Left lung (tissue), 14 donors: ENCODE data around the gene LHX5. TPM values are rescaled to one million over a fixed set of nuclear protein-coding genes. Genes with fewer than 3 reads are reported as not detected.

Experiments used
- ATAC-seq: fragments of 200-7000 bp; cut with Tn5 transposase; one replicate; pipeline ENCODE4 v1.9.1; 2020; ENCODE audit warnings: moderate library complexity
- DNase-seq, 4 donors: peaks; one replicate each; pipeline ENCODE4 v3.0.0-alpha.2; 2013 to 2020
- H3K27ac ChIP-seq, 2 donors: fragments of 200-600 bp; sonication (generic) in 1 of 2; one replicate each; pipeline versions ENCODE4 v1.5.0 to v1.8.0; 2020 to 2021
- H3K27me3 ChIP-seq, 2 donors: fragments of 200-600 bp; sonication (generic) in 1 of 2; one replicate each; pipeline versions ENCODE4 v1.5.0 to v1.8.0; 2020 to 2021
- H3K36me3 ChIP-seq, 2 donors: fragments of 200-600 bp; sonication (generic) in 1 of 2; one replicate each; pipeline versions ENCODE4 v1.5.0 to v1.8.0; 2020 to 2021
- H3K4me1 ChIP-seq, 2 donors: fragments of 200-600 bp; one replicate each; pipeline ENCODE4 v1.8.0; 2021
- H3K4me3 ChIP-seq, 2 donors: fragments of 200-600 bp; sonication (generic) in 1 of 2; one replicate each; pipeline versions ENCODE4 v1.5.0 to v1.8.0; 2020 to 2021; ENCODE audit warnings: mild to moderate bottlenecking in 1 of 2
- H3K9me3 ChIP-seq, 2 donors: fragments of 200-600 bp; sonication (generic) in 1 of 2; one replicate each; pipeline versions ENCODE4 v1.5.0 to v1.8.0; 2020 to 2021
- CTCF ChIP-seq, 2 donors: fragments of 200-600 bp; sonication (generic) in 1 of 2; IDR thresholded peaks; one replicate each; pipeline versions ENCODE4 v1.5.0 to v1.8.0; 2021; ENCODE audit warnings: antibody characterized with exemption in 2 of 2
- intact Hi-C, 2 donors: fragments of 100-400 bp; cut with DNase I; formaldehyde crosslinking; loops; one replicate each; pipeline versions ENCODE4 v1.11.2 to v1.14.2; 2022
- long read RNA-seq, 12 donors: library from polyadenylated mRNA in 2 of 12; unstranded in 2 of 12; transcript quantifications; one replicate each; pipeline ENCODE4 v2.0.0 and lab custom pipeline, GENCODE V29; 2019 to 2026
- polyA plus RNA-seq, 6 donors: library from polyadenylated mRNA; unstranded; fragments of 120-200 nt; gene quantifications; one replicate each; pipeline ENCODE4 v1.2.1, GENCODE V29; 2013; ENCODE audit not compliant: insufficient read length in 6 of 6
- total RNA-seq, 2 donors: library from RNA; stranded (reverse); fragmentation: NEBNext Ultra II Directional; extraction: Animal tissue kit (Norgen Biotek cat#: 25700); gene quantifications; one replicate each; pipeline ENCODE4 v1.2.1, GENCODE V29; 2021
- donor health status: DM: no; HTN: yes; CAD: no.
- donor health status: DM: no; HTN: no; CAD: no.

Gene LHX5
- not detected for total RNA-seq
- polyA plus RNA-seq, result not detected
- long read RNA-seq, donor 1, result 0 reads
- long read RNA-seq, donor 2, result 0 reads
- long read RNA-seq, donor 3, result 0 reads
- long read RNA-seq, donor 4, result 0 reads
- long read RNA-seq, donor 5, result 0 reads
- long read RNA-seq, donor 6, result 0 reads
- long read RNA-seq, donor 7, result 0 reads
- long read RNA-seq, donor 8, result 0 reads
- long read RNA-seq, donor 9, result 0 reads
- long read RNA-seq, donor 10, result 0 reads
- long read RNA-seq, donor 11, transcript LHX5-201 (5 exons, 2,939 nt), result major isoform, 6 of 6 reads
- long read RNA-seq, donor 11, partial matches to known transcripts, result 0 of 6 reads
- long read RNA-seq, donor 11, other reads (novel, unspliced or antisense), result 0 of 6 reads
- long read RNA-seq, donor 12, result 0 reads

- TF ChIP-seq CTCF (IDR thresholded peaks at IDR 0.05), result no peak
- Histone ChIP-seq H3K4me1 (peaks cover 0 to 12% of the 10 kb centered on the region in 2 donors), H3K36me3 (no peaks in the 10 kb centered on the region), H3K4me3 (no peak within 1 kb of the TSS), H3K9me3 (no peaks in the 10 kb centered on the region), H3K27ac (no peak within 1 kb of the TSS), H3K27me3 (peaks cover 99 to 100% of the 10 kb centered on the region in 2 donors)
- intact Hi-C loops, result no loop called here
- DNase-seq (no peak), ATAC-seq (no peak)
These were observed at the start of gene LHX5 for GRCh38 chr12:113471619-113472171. TSS of gene LHX5 (minus strand) at chr12:113471871. CDS start at chr12:113471498, 373 bp downstream.

GRCh38 chr12:113519464-113520307 lies 48.0 kb upstream of the LHX5 start:
- Histone ChIP-seq H3K9me3 (no peaks in the 10 kb centered on the region), H3K4me1 (no peaks in the 10 kb centered on the region), H3K36me3 (no peaks in the 10 kb centered on the region), H3K27me3 (peaks cover 29 to 97% of the 10 kb centered on the region in 2 donors), H3K4me3 (no peak overlapping the region), H3K27ac (no peak overlapping the region)
- ATAC-seq, result no peak
- intact Hi-C loops, result no loop called here
- no peak for DNase-seq
- no peak for TF ChIP-seq CTCF (IDR thresholded peaks at IDR 0.05)

GRCh38 chr12:113515082-113515856 lies 43.6 kb upstream of the LHX5 start:
- no peak for TF ChIP-seq CTCF (IDR thresholded peaks at IDR 0.05)
- Histone ChIP-seq H3K4me3 (no peak overlapping the region), H3K9me3 (no peaks in the 10 kb centered on the region), H3K27me3 (peaks cover 41 to 100% of the 10 kb centered on the region in 2 donors), H3K36me3 (no peaks in the 10 kb centered on the region), H3K4me1 (no peaks in the 10 kb centered on the region), H3K27ac (no peak overlapping the region)
- no peak for DNase-seq
- no peak for ATAC-seq
- intact Hi-C loops, result no loop called here

GRCh38 chr12:113514602-113515001 lies 42.9 kb upstream of the LHX5 start:
- TF ChIP-seq CTCF (IDR thresholded peaks at IDR 0.05), result no peak
- H3K27ac ChIP-seq, result no peak overlapping the region
- peaks cover 34 to 100% of the 10 kb centered on the region in 2 donors for H3K27me3 ChIP-seq
- no peaks in the 10 kb centered on the region for H3K4me1 ChIP-seq
- no peak overlapping the region for H3K4me3 ChIP-seq
- no peaks in the 10 kb centered on the region for H3K9me3 ChIP-seq
- no peak for DNase-seq
- H3K36me3 ChIP-seq, result no peaks in the 10 kb centered on the region
- no peak for ATAC-seq
- intact Hi-C loops, result no loop called here
